Ovary (tissue), 3 donors: Measurements from ENCODE around the gene RBM44.

Source experiments
- POLR2A ChIP-seq: fragments of 450-650 bp; IDR thresholded peaks from one replicate; pipeline ENCODE4 v1.6.1; 2017; ENCODE audit warnings: antibody characterized with exemption, mild to moderate bottlenecking, moderate library complexity
- TF ChIP-seq, protein P1 (sequence below), 3 donors: fragments of 450-650 bp in 2 of 3; fragments of 200-600 bp in 1 of 3; IDR thresholded peaks; one replicate each; pipeline versions ENCODE4 v1.5.1 to v1.8.0; 2016 to 2022; ENCODE audit warnings: antibody characterized with exemption in 3 of 3, mild to moderate bottlenecking in 1 of 3
- donor health status: DM: no; HTN: no; CAD: no.

DNA sequence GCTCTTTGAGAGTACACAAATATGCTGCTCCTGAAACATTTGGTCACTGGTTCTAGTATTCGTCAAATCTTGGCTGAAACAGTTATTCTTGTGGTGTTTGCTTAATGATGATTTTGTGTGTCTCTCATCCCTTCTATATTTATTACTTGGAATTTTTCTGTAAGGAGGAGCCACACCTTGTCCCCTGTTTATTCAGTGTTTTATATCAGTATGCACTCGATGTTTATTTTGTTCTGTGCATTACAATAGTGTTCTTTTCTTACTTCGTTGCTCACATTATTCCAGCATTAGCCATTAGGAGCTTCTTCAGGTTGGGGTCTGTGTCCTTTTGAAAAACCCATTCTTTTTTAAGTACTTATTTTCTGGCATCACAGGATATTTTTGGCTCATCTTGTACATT, 55.7 kb downstream of the RBM44 start:
- TF ChIP-seq POLR2A = no peak
- TF ChIP-seq, protein P1, sequence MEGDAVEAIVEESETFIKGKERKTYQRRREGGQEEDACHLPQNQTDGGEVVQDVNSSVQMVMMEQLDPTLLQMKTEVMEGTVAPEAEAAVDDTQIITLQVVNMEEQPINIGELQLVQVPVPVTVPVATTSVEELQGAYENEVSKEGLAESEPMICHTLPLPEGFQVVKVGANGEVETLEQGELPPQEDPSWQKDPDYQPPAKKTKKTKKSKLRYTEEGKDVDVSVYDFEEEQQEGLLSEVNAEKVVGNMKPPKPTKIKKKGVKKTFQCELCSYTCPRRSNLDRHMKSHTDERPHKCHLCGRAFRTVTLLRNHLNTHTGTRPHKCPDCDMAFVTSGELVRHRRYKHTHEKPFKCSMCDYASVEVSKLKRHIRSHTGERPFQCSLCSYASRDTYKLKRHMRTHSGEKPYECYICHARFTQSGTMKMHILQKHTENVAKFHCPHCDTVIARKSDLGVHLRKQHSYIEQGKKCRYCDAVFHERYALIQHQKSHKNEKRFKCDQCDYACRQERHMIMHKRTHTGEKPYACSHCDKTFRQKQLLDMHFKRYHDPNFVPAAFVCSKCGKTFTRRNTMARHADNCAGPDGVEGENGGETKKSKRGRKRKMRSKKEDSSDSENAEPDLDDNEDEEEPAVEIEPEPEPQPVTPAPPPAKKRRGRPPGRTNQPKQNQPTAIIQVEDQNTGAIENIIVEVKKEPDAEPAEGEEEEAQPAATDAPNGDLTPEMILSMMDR (IDR thresholded peaks at IDR 0.05) = no peak
